CD14-positive monocyte (primary cell): ENCODE results near the gene TANGO6. TPM values are rescaled to one million over a fixed set of nuclear protein-coding genes. Genes with fewer than 3 reads are reported as not detected.

Source experiments
- DNase-seq, 3 donors: peaks; one replicate each; pipeline ENCODE4 v3.0.0-alpha.2; 2011 to 2022
- H2AFZ ChIP-seq: 2 replicates; pipeline ENCODE4 v1.6.0; 2012; ENCODE audit warnings: mild to moderate bottlenecking, low read depth, low read length, inconsistent platforms; ENCODE audit not compliant: insufficient read depth, poor library complexity, severe bottlenecking
- H3K27ac ChIP-seq, 2 donors: 1 replicate in 1 of 2; 2 replicates in 1 of 2; pipeline ENCODE4 v1.5.1; 2012 to 2013; ENCODE audit warnings: low read length in 2 of 2, control low read depth in 1 of 2, inconsistent platforms in 1 of 2, low read depth in 1 of 2, mild to moderate bottlenecking in 1 of 2
- H3K27me3 ChIP-seq, 2 donors: one replicate each; pipeline versions ENCODE4 v1.6.0 to v1.6.1; 2011 to 2013; ENCODE audit warnings: low read length in 2 of 2; ENCODE audit not compliant: control insufficient read depth in 2 of 2, insufficient read depth in 2 of 2
- H3K36me3 ChIP-seq, 2 donors: replicated peaks in 1 of 2; 1 replicate in 1 of 2; 2 replicates in 1 of 2; pipeline versions ENCODE4 v1.5.1 to v1.6.1; 2012 to 2013; ENCODE audit warnings: low read length in 2 of 2, control low read depth in 1 of 2, inconsistent platforms in 1 of 2, mild to moderate bottlenecking in 1 of 2; ENCODE audit not compliant: insufficient read depth in 2 of 2, control insufficient read depth in 1 of 2
- H3K4me1 ChIP-seq, 2 donors: 1 replicate in 1 of 2; 2 replicates in 1 of 2; pipeline versions ENCODE4 v1.5.1 to v1.6.1; 2012 to 2013; ENCODE audit warnings: low read length in 2 of 2, control low read depth in 1 of 2, inconsistent platforms in 1 of 2, mild to moderate bottlenecking in 1 of 2, moderate library complexity in 1 of 2; ENCODE audit not compliant: insufficient read depth in 2 of 2, control insufficient read depth in 1 of 2
- H3K4me2 ChIP-seq: replicated peaks from 2 replicates; pipeline ENCODE3; 2012; ENCODE audit warnings: low read length, moderate library complexity, mild to moderate bottlenecking; ENCODE audit not compliant: poor library complexity, severe bottlenecking; ENCODE audit errors: extremely low read depth
- H3K4me3 ChIP-seq, 3 experiments: fragments of 200-600 bp in 1 of 3; sonication (generic) in 1 of 3; replicated peaks in 1 of 3; 1 replicate in 2 of 3; 2 replicates in 1 of 3; pipeline ENCODE4 v1.5.1; 2011 to 2013; ENCODE audit warnings: low read length in 3 of 3, mild to moderate bottlenecking in 3 of 3, control low read depth in 2 of 3, low read depth in 2 of 3, inconsistent platforms in 1 of 3, moderate library complexity in 1 of 3
- H3K79me2 ChIP-seq: 2 replicates; pipeline ENCODE4 v1.6.0; 2012; ENCODE audit warnings: mild to moderate bottlenecking, control low read depth, inconsistent platforms, low read length, moderate library complexity; ENCODE audit not compliant: insufficient read depth
- H3K9ac ChIP-seq: 2 replicates; pipeline ENCODE4 v1.6.0; 2017; ENCODE audit warnings: low read length, mild to moderate bottlenecking; ENCODE audit not compliant: insufficient read depth, poor library complexity, severe bottlenecking
- H3K9me3 ChIP-seq, 2 donors: replicated peaks in 1 of 2; 1 replicate in 1 of 2; 2 replicates in 1 of 2; pipeline versions ENCODE4 v1.5.1 to v1.6.1; 2012 to 2013; ENCODE audit warnings: low read length in 2 of 2, control low read depth in 1 of 2; ENCODE audit not compliant: control insufficient read depth in 1 of 2, insufficient read depth in 1 of 2
- H4K20me1 ChIP-seq: 2 replicates; pipeline ENCODE4 v1.6.0; 2012; ENCODE audit warnings: mild to moderate bottlenecking, low read length, control low read depth, moderate library complexity; ENCODE audit not compliant: insufficient read depth
- H3K27ac Mint-ChIP-seq, 7 donors: one replicate each; pipeline ENCODE4 v1.8.0; 2020; ENCODE audit warnings: mild to moderate bottlenecking in 7 of 7, mixed read lengths in 7 of 7, moderate library complexity in 6 of 7, inconsistent platforms in 2 of 7
- H3K27me3 Mint-ChIP-seq, 3 donors: one replicate each; pipeline ENCODE4 v1.8.0; 2021 to 2022; ENCODE audit warnings: low read depth in 3 of 3, mild to moderate bottlenecking in 3 of 3, mixed read lengths in 3 of 3, moderate library complexity in 3 of 3, inconsistent platforms in 1 of 3
- H3K36me3 Mint-ChIP-seq, 2 donors: one replicate each; pipeline ENCODE4 v1.8.0; 2020; ENCODE audit warnings: mixed read lengths in 2 of 2, inconsistent platforms in 1 of 2, mild to moderate bottlenecking in 1 of 2
- H3K4me1 Mint-ChIP-seq: one replicate; pipeline ENCODE4 v1.8.0; 2020; ENCODE audit warnings: mild to moderate bottlenecking, mixed read lengths
- H3K4me3 Mint-ChIP-seq, 2 donors: one replicate each; pipeline ENCODE4 v1.8.0; 2020; ENCODE audit warnings: mild to moderate bottlenecking in 2 of 2, mixed read lengths in 2 of 2, moderate library complexity in 1 of 2
- H3K9me3 Mint-ChIP-seq, 7 donors: one replicate each; pipeline ENCODE4 v1.8.0; 2020 to 2022; ENCODE audit warnings: mixed read lengths in 7 of 7, mild to moderate bottlenecking in 6 of 7, moderate library complexity in 6 of 7, inconsistent platforms in 2 of 7
- CTCF ChIP-seq: fragments of 200-600 bp; IDR thresholded peaks from one replicate; pipeline ENCODE4 v1.8.0; 2022; ENCODE audit warnings: antibody characterized with exemption, mild to moderate bottlenecking
- WGBS: methylation state at CpG from one replicate; pipeline ENCODE4 v1.1.5; 2013; ENCODE audit warnings: missing lambda C conversion rate; ENCODE audit not compliant: insufficient coverage; 5-methylcytosine and 5-hydroxymethylcytosine counted together
- intact Hi-C, 2 donors: fragments of 100-400 bp; cut with micrococcal nuclease; formaldehyde crosslinking; loops; one replicate each; pipeline versions ENCODE4 v1.15.0 to v1.15.1; 2023
- polyA plus RNA-seq, 3 donors: library from polyadenylated mRNA; depleted of rRNA in 1 of 3; unstranded in 2 of 3; stranded (reverse) in 1 of 3; fragments of 300-500 nt in 2 of 3; fragments of >200 nt in 1 of 3; fragmentation: Illumina TruSeq in 2 of 3; gene quantifications; 1 replicate in 2 of 3; 2 replicates in 1 of 3; pipeline ENCODE4 v1.2.3, GENCODE V29; 2012 to 2021

Gene TANGO6
- polyA plus RNA-seq, 3 donors: 6.5 to 8.1 (median 7.3) TPM

DNA sequence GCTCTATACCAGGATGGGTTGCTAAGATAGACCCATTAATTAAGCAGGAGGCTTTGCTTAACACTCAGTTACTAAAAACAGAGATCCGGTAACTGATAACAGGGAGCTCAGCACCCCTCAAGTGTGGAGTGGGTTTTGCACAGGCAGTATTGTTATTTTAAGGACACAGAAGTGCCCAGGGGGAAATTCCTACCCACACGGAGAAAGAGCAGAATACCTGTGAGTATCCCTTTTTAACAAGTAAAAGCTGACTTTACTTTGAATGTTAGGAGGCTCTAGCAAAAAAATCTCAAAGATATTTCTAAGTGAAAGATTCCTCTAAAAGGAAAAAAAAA lies 229.3 kb downstream of the TANGO6 start:
- peaks cover 11 to 16% of the 10 kb centered on the region in 2 donors for H3K36me3 Mint-ChIP-seq
- intact Hi-C loops: no loop called here

DNA sequence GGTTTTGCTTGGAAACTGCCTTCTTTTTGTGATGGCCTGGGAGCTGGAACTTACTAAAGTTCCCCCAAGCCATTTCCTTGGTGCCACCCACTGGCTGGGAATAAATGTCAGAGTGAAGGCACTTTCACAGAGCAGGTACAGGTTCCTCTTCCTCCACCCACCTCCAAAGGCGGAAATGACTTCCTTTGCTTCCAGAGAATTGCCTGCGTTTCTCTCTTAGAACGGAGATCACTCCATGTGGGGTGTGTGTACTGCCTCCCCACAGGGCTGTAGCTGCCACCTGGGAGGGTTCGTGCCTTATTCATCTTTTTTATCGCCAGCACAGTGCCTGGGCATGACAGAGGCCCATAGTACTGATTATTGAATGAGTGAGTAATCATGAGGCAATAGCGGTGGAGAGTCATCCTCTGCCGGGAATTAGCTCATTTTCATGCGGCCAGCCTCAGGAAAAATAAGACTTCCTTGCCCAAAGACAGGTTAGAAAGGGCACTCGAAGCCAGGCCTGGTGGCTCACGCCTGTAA lies 229.9 kb downstream of the TANGO6 start:
- Histone ChIP-seq H3K27ac (no peak overlapping the region), H3K9ac (no peak overlapping the region), H4K20me1 (no peaks in the 10 kb centered on the region), H3K79me2 (no peaks in the 10 kb centered on the region), H3K4me1 (no peaks in the 10 kb centered on the region), H3K4me3 (no peak overlapping the region), H2AFZ (no peak overlapping the region), H3K4me2 (no peak overlapping the region), H3K27me3 (no peaks in the 10 kb centered on the region), H3K36me3 (no peaks in the 10 kb centered on the region), H3K9me3 (no peaks in the 10 kb centered on the region)
- intact Hi-C loops: no loop called here
- H3K36me3 Mint-ChIP-seq: peaks cover 7 to 17% of the 10 kb centered on the region in 2 donors
- WGBS: 96% methylated on average over 7 of the region's 10 CpGs
- H3K4me3 Mint-ChIP-seq: no peak overlapping the region
- no peak for TF ChIP-seq CTCF
- DNase-seq: no peak
- no peaks in the 10 kb centered on the region for H3K4me1 Mint-ChIP-seq
- peaks cover 0 to 2% (median 0%) of the 10 kb centered on the region in 7 donors for H3K9me3 Mint-ChIP-seq
- H3K27me3 Mint-ChIP-seq: no peaks in the 10 kb centered on the region
- no peak overlapping the region for H3K27ac Mint-ChIP-seq

More for the DNA sequence above, 229.3 kb downstream of the TANGO6 start:
- no peak for TF ChIP-seq CTCF
- no peak overlapping the region for H3K4me2 ChIP-seq
- no peak overlapping the region for H3K4me3 Mint-ChIP-seq
- 100% methylated on average over 1 of the region's 2 CpGs for WGBS
- H3K27ac Mint-ChIP-seq: peak overlapping the region in 1 of 7 donors; percentile 30
- H3K4me3 ChIP-seq: no peak overlapping the region
- H3K79me2 ChIP-seq: no peaks in the 10 kb centered on the region
- no peaks in the 10 kb centered on the region for H3K4me1 Mint-ChIP-seq
- H3K36me3 ChIP-seq: no peaks in the 10 kb centered on the region
- no peak overlapping the region for H3K27ac ChIP-seq
- peaks cover 0 to 2% (median 0%) of the 10 kb centered on the region in 7 donors for H3K9me3 Mint-ChIP-seq
- H3K27me3 ChIP-seq: no peaks in the 10 kb centered on the region
- H2AFZ ChIP-seq: no peak overlapping the region
- no peaks in the 10 kb centered on the region for H3K4me1 ChIP-seq
- no peak for DNase-seq
- no peak overlapping the region for H3K9ac ChIP-seq
- no peaks in the 10 kb centered on the region for H3K27me3 Mint-ChIP-seq
- no peaks in the 10 kb centered on the region for H3K9me3 ChIP-seq
- no peaks in the 10 kb centered on the region for H4K20me1 ChIP-seq
